ENCODE measurements around the gene CSTF1. TPM values are rescaled to one million over a fixed set of nuclear protein-coding genes. Genes with fewer than 3 reads are reported as not detected.

The CSTF1 gene
- total and polyA plus RNA-seq, 2 of the 8 experiments (the other 6 are each of a cell fraction or from before 2014, with no cell fraction given), result 59.4 to 83.5 TPM

- Histone ChIP-seq H3K23ac (ENCODE audit: insufficient read length) (no peak overlapping the region), H3K4me1 (replicated peaks in 1 of 4; ENCODE audit: control insufficient read depth in 3 of 4, insufficient read depth in 4 of 4, low read length in 3 of 4) (no peaks in the 10 kb centered on the region), H2AK5ac (ENCODE audit: low read depth, low read length) (no peak overlapping the region), H4K91ac (replicated peaks; ENCODE audit: insufficient read length, low read length) (no peak overlapping the region), H3K4me2 (ENCODE audit: insufficient read depth in 1 of 2, low read depth in 2 of 2, low read length in 2 of 2) (no peak overlapping the region), H3K14ac (ENCODE audit: insufficient read length) (no peak overlapping the region), H2BK120ac (replicated peaks; ENCODE audit: low read depth, low read length) (no peak overlapping the region), H2BK15ac (ENCODE audit: low read length) (no peak overlapping the region), H3K27ac (ENCODE audit: low read depth, low read length) (no peak overlapping the region), H3K4me3 (ENCODE audit: extremely low read depth in 1 of 4, insufficient read depth in 2 of 4, low read depth in 3 of 4, low read length in 4 of 4) (no peak overlapping the region), H4K20me1 (replicated peaks in 1 of 2; ENCODE audit: control insufficient read depth in 1 of 2, insufficient read depth in 2 of 2, low read length in 2 of 2) (peaks cover 0 to 3% of the 10 kb centered on the region in 2 experiments), H3K27me3 (replicated peaks in 1 of 4; ENCODE audit: control insufficient read depth in 3 of 4, extremely low read depth in 1 of 4, insufficient read depth in 3 of 4, low read length in 3 of 4) (no peaks in the 10 kb centered on the region; a peak in 2 of 7 replicates), H3K9me3 (ENCODE audit: insufficient read depth in 2 of 2, low read depth in 1 of 2, low read length in 1 of 2) (no peaks in the 10 kb centered on the region), H4K8ac (ENCODE audit: extremely low read depth, insufficient read depth, low read length) (no peak overlapping the region), H2AFZ (ENCODE audit: low read length) (no peak overlapping the region), H3K79me1 (ENCODE audit: low read depth, low read length) (no peaks in the 10 kb centered on the region), H3K18ac (ENCODE audit: extremely low read depth, low read length) (no peak overlapping the region), H2BK5ac (ENCODE audit: low read depth, low read length) (no peak overlapping the region), H2BK20ac (ENCODE audit: low read length) (no peak overlapping the region), H3K36me3 (ENCODE audit: control insufficient read depth in 2 of 4, insufficient read depth in 4 of 4, low read length in 3 of 4) (no peaks in the 10 kb centered on the region), H4K5ac (ENCODE audit: insufficient read length, low read depth, low read length) (no peak overlapping the region), H3K9ac (replicated peaks in 1 of 4; ENCODE audit: extremely low read depth in 1 of 4, low read depth in 3 of 4, low read length in 3 of 4) (no peak overlapping the region), H3K4ac (replicated peaks; ENCODE audit: insufficient read length, low read depth, low read length) (no peak overlapping the region), H3K79me2 (ENCODE audit: control insufficient read depth in 1 of 2, insufficient read depth in 2 of 2, low read length in 2 of 2) (no peaks in the 10 kb centered on the region), H3K23me2 (ENCODE audit: low read depth, low read length) (no peaks in the 10 kb centered on the region), H3K56ac (replicated peaks; ENCODE audit: insufficient read length, low read depth, low read length) (no peak overlapping the region), H2BK12ac (ENCODE audit: low read depth, low read length) (no peak overlapping the region)
- FAIRE-seq (no peak), DNase-seq (ENCODE audit: low read depth in 1 of 2, low spot score in 2 of 2) (no peak)
- ChIA-PET CTCF (ENCODE audit: partially characterized antibody) (interaction anchor here (0.8 kb wide), 1 partner anchor 111 kb away, joined by 4 read pairs; no protein-coding TSS in a partner anchor), POLR2A (ENCODE audit: partially characterized antibody) (no interaction called here)
- 83% methylated on average over 7 of the region's 7 CpGs; no CpG with 5 or more reads in 1 of the 2 experiments for WGBS, 2 experiments (ENCODE audit: extremely low coverage in 1 of 2, insufficient coverage in 1 of 2, insufficient read length in 1 of 2, insufficient replicate concordance in 2 of 2, low coverage in 1 of 2, low lambda C conversion rate in 2 of 2, missing lambda C conversion rate in 1 of 2)
Measured at GRCh38 chr20:56454754-56455153, 62.3 kb downstream of the CSTF1 start.
